ENCODE data around the gene DCP1A.
"Not testable (repeated sequence)": the region's sequence is repeated elsewhere in the genome, so short reads cannot be mapped to it uniquely, and the experiment has no call there.

Gene DCP1A

GRCh38 chr3:53347261-53348064 lies at the start of gene DCP1A:
DCP1A (minus strand) TSS chr3:53347543; CDS start chr3:53347517, 26 bp downstream.
- DNase-seq: peak; percentile 77 to 90

DNA sequence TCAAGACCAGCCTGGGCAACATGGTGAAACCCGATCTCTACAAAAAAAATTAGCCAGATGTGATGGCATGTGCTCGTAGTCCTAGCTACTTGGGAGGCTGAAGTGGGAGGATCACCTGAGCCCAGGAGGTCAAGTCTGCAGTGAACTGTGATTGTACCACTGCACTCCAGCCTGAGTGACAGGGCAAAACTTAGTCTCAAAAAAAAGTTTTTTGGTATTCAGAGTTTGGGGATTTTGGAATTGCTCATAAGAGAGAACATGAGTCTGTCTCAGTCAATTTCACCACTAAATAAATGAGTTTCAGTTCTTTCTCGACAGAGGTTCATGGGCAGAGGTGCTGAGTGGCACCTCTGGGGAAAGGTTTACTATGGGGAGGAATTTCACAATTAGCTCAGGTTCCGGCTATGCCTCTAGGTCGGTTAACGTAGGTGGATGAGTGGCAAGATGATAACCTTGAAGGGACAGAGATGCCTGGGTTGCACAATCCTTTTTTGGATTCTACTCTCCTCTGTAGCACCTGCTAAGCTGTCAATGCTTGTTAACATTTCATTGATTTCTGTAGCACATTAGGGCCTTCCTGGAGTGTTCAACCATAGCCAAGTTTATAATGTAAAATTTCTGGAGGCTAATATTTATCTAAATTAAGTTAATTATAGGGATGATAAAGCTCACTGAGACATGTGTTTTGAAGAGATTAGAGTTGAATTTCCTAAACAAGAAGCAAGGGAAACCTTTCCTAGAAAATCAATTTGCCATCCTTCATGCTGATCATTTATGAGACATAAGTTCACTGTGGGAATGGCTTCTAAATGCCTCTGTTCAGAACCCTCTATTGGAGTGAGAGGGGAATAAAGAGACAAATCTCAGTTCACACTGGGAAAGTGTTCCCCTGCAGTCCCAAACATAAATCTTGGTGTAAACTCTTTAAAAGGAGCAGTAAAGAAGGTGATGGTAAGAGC lies 37.4 kb upstream of the DCP1A start:
- no peak for DNase-seq

- DNase-seq: no peak
Observed at GRCh38 chr3:53382106-53382505, 34.8 kb upstream of the DCP1A start.

- DNase-seq: no peak
Observed at GRCh38 chr3:53380306-53380705, 33.0 kb upstream of the DCP1A start.

GRCh38 chr3:53379898-53380297 lies 32.6 kb upstream of the DCP1A start:
- DNase-seq: no peak

- no peak for DNase-seq
Observed at GRCh38 chr3:53377794-53378193, 30.5 kb upstream of the DCP1A start.

- no peak for DNase-seq
Observed at GRCh38 chr3:53376679-53377078, 29.3 kb upstream of the DCP1A start.

DNA sequence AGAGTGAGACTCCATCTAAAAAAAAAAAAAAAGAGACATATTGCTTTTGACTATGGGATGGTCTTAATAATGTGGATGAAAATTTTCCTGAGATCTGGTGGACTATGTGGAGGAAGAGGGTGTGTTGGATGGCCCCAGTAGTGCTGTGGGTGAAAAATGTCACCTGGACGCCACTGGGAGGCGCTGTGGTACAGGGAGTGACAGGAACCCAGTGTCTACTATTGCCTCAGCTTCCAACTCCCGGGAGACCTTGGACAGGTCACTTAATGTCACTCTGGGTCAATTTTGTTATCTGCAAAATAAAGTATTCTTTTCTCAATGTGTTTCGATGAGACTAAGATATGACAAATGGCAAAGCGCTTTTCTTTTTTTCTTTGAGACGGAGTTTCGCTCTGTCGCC lies 27.7 kb upstream of the DCP1A start:
- DNase-seq: peak in 1 of 2 experiments; percentile 26

DNA sequence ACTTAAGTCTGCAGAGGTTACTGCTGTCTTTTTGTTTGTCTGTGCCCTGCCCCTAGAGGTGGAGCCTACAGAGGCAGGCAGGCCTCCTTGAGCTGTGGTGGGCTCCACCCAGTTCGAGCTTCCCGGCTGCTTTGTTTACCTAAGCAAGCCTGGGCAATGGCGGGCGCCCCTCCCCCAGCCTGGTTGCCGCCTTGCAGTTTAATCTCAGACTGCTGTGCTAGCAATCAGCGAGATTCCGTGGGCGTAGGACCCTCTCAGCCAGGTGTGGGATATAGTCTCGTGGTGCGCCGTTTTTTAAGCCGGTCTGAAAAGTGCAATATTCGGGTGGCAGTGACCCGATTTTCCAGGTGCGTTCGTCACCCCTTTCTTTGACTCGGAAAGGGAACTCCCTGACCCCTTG lies 23.4 kb upstream of the DCP1A start:
- DNase-seq: not testable (repeated sequence)

GRCh38 chr3:53361852-53362251 lies 14.5 kb upstream of the DCP1A start:
- DNase-seq: no peak

DNA sequence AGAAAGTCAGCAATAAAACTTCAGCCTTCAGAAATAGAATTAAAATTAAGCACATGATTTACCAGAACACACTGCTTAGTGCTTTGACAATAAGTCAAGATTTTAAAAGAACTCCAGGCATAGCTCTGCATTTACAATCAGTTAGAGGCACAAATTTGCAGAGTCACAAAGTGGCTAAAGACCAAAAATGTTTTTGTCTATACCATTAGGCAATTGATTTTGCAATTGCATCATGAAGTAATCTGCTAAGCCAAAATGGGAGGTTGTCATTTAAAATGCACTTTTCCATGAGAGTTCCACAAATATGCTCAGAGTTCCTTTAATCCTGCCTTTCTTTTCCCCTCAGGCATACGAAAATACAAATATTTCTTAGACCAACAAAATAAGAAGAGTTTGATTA lies 10.1 kb upstream of the DCP1A start:
- no peak for DNase-seq

GRCh38 chr3:53354945-53355498 lies 7.7 kb upstream of the DCP1A start:
- no peak for DNase-seq

DNA sequence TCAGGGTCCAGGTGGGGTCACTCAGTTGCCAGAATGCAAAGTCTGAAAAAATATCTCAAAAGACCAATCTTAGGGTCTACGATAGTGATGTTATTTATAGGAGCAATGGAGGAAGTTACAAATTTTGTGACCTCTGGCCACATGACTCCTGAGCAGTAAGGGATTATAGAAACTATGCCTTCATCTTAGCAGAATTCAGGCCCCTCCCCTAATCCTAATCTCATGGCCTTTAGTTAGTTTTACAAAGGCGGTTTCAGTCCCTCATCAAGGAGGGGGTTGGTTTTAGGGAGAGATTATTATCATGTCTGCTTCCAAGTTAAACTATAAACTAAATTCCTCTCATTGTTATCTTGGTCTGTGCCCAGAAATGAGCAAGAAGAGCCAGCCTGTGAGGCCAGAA lies 5.9 kb upstream of the DCP1A start:
- DNase-seq: no peak

- no peak for DNase-seq
Observed at GRCh38 chr3:53350652-53351051, 3.3 kb upstream of the DCP1A start.

DNA sequence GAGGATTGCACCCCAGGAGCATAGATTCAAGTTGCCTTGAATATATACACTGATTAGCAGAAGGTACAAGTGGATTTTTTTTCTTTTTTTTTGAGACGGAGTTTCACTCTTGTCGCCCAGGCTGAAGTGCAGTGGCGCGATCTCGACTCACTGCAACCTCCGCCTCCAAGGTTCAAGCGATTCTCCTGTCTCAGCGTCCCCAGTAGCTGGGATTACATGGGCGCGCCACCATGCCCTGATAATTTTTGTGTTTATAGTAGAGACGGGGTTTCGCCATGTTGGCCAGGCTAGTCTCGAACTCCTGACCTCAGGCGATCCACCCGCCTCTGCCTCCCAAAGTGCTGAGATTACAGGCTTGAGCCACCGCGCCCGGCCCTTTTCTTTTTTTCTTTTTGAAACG lies 775 bp upstream of the DCP1A start:
- not testable (repeated sequence) for DNase-seq

DNA sequence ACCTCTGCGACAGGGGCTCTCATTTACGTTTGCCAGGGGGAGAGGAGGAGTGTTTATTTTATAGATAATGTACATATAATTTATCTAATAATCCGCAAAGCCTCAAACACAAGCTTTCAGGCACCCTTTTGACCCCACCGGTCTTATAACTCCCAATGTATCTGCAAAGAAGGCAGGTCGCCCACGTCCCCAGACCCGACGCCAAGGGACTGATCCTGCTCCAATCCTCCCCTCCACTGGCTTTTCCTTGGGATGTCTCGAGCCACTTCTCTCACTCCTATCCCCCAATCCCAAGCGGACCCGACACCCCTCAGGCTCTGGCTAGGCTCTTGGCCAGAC lies 452 bp downstream of the DCP1A start:
- peak in 1 of 2 experiments; percentile 26 for DNase-seq

- DNase-seq: no peak
Observed at GRCh38 chr3:53346514-53346913, 829 bp downstream of the DCP1A start.

- DNase-seq: no peak
Observed at GRCh38 chr3:53342353-53342752, 5.0 kb downstream of the DCP1A start.

- no peak for DNase-seq
Observed at GRCh38 chr3:53337167-53337940, 10.0 kb downstream of the DCP1A start.

GRCh38 chr3:53334742-53335141 lies 12.6 kb downstream of the DCP1A start:
- no peak for DNase-seq

DNA sequence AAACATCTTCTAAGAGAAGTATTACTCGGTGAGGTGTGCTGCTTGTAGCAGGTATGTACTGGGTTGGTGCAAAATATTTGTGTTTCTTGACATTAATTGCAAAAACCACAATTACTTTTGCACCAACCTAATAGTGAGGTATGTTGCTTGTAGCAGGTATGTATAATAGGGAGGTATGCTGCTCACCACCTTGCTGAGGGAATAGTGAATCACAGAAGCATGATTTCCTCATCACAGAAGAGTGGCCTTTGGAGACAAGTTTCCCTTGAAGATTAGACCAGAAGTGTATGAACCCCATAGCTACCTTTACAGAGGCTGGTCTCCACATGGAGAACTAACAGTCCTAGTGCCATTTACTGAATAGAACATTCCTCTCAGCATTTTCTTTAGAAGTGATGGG lies 15.5 kb downstream of the DCP1A start:
- DNase-seq: no peak

- DNase-seq: no peak
Observed at GRCh38 chr3:53329897-53330296, 17.4 kb downstream of the DCP1A start.

DNA sequence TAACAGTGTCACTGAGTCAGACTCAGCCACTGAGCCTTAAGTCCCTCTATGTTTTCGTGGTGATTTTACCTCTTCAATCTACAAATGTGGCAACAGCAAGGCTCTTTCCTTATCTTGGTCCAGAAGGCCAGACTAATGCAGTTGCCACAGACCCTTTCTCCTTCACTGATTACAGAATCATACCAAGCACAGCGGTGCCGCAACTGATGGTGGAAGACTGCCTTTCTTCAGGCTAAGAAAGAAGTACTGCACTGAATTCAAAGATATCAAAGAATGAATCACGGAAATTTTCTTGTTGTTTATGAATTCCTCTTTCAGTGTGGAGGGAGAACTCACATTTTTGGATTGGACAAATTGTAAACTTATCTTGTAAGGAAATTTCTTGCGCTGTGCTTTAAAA lies 18.6 kb downstream of the DCP1A start:
- DNase-seq: no peak

All from NCI-H446 (cell line).